Measurements from ENCODE around the gene POMZP3.
"Not testable (repeated sequence)": the region's sequence is repeated elsewhere in the genome, so short reads cannot be mapped to it uniquely, and the experiment has no call there.

The POMZP3 gene

DNA sequence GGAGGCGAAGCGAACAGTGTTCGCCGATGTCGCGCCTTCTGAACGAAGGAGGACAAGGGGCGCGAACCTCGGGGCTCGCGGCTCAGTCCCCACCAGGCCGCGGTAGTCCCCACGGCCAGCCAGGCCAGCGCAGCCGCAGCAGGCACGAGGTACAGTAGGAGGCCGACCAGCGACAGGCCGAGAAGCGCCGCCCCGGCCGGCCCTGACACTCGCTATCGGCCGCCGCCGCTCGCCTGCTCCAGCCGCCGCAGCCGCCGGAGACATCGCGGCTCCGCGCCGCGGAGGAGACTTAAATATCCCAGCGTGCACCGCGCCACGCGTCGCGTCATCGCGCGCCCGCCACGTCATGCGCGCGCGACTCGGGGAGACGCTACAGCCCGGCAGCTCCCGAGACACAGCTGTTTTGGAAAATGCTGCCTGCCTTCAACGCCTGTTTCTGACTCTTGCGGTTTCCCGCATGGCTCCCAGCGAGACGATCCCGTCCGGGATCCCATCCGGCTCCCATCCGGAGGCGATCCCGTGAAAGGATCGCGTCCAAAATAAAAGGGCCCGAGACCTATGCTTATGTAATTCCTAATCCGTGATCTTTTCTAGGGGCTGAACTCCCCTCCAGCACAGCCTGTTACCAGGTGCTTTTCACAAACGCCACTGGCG lies at the start of gene POMZP3:
TSS of gene POMZP3 (minus strand) at position 291 of the 654 bp plus-strand sequence. CDS start 1,215 bp downstream, outside the sequence.
- DNase-seq (ENCODE audit: low read depth in 2 of 2): peak in 1 of 2 donors; percentile 29

DNA sequence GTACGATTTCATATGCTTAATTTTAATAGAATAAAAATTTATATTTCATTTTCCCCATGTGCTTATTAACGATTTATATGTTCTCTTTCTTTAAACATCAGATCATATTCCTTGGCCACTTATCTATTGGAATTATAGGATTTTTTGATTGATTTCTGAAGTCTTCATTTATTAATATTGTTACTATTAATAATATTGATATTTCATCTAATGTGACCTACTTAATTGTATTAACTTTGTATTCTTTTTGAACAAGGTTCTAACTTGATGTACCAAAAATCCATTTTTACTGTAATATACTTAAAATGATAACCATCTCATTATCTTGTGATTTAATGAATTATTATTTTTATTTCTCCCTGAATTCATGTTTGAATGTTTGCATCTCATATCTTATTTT lies 48.7 kb upstream of the POMZP3 start:
- not testable (repeated sequence) for DNase-seq (ENCODE audit: low read depth in 2 of 2)

DNA sequence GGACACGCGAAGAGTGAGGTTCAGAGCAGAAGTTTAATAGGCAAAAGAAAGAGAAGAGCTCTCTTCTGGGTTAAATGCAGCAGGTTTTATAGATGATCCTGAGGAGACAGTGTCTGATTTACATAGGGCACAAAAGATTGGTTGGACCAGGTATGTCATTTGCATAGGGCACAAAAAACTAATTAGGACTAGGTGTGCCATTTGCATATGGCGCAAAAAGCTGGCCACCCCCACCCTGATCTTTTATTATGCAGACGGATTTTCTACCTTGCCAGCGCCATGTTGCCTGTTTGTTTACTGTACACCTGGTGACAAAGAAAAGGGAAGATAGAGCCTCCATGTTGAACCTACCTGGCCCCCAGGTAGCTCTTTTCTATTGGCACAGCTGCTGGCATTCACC lies 46.3 kb upstream of the POMZP3 start:
- not testable (repeated sequence) for DNase-seq (ENCODE audit: low read depth in 2 of 2)

DNA sequence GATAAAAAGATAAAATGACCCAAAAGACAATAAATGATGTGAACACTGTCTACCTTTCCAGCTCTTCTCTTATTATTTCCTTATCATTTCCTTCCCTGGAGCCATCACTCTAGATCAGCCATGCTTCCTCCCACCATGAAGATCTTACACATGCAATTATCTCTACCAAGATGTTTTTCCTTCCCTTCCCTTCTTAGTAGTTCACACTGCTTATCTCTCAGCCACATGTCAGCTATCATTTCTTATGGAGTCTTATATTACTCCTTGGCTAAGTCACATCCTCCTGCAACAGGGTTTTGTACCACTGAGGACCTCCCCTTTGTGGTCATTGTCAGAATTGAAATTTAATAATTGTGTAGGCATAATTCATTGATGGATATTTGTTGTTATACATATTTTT lies 32.1 kb upstream of the POMZP3 start:
- DNase-seq (ENCODE audit: low read depth in 2 of 2): not testable (repeated sequence)

DNA sequence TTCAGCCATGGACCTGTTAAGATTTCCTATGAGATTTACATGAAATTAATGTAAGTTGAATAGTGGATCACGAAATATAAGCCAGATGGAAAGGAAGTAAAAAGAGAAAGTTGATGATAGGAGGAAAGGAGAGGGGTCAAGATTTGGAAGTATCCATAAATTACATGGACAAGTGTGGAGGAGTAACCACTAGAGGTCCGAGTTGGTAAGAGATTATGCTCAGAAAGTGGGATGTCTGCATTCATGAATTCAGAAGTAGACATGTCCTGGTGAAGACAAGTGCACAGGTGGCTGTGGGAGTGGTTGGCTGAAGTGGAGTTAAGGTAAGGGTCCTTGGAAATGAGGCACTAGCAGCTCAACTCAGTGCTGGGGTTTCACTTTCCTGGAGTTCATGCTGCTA lies 29.3 kb upstream of the POMZP3 start:
- not testable (repeated sequence) for DNase-seq (ENCODE audit: low read depth in 2 of 2)

DNA sequence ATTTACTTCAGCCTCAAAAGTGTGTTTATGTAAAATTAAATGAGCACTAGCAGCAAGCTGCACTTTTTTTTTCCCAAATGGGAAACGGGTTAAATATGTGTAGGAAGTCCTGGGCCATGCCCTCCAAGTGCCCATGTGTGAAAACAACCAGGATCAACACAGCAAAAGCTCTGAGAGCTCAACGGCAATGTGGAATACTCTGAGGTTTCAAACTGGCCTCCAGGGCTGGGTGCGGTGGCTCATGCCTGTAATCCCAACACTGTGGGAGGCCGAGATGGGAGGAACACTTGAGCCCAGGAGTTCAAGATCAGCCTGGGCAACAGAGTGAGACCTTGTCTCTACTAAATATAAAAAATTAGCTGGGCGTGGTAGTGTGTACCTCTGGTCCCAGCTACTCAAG lies 15.5 kb upstream of the POMZP3 start:
- not testable (repeated sequence) for DNase-seq (ENCODE audit: low read depth in 2 of 2)

DNA sequence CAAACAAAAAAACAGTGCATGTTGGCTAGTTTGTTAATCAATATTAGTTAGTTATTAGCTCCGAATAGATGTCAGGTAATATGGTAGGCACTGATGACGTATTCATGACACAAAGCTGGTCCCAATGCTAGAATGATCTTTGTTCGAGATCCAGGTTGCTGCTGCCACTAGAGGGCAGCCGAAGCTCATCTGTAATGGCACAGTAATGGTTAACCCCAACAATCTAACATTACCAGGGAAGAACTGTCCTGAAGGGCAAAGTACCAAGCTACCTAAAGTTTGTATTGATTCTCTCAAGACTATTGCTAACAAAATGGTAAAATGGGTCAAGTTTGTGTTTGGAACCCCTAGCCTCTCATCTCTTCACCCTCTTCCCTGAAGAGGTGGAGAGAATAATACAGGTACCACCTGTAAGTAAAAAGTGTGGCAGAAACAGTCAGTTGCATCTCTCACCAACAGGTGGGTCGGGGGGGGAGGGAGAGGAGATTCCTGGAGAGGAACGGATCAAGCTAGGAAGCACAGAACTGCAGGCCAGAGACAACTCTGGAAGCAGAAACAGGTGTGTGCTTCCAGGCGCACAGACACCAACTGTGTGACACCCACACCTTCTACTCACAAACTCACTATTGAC lies 10.1 kb upstream of the POMZP3 start:
- not testable (repeated sequence) for DNase-seq (ENCODE audit: low read depth in 2 of 2)

DNA sequence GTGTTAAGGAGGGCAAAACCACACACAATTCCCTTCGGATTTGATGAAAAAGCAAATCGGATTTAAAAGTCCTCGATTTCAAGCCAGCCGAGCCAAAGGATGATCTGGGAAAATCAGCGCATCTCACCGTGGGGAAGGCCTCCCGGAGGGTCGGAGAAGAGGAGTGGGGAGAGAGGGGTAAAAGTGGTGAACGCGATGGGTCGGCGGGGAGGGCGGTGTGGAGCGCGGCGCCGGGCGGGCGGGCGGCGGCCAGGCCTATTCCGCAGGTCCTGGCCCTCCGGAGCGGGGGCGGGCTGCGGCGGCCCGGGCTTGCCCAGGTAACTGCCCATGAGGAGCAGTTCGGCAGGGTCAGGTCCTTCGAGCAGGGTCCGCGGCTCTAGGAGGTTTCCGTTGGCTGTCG lies 498 bp downstream of the POMZP3 start:
- DNase-seq (ENCODE audit: low read depth in 2 of 2): not testable (repeated sequence)

DNA sequence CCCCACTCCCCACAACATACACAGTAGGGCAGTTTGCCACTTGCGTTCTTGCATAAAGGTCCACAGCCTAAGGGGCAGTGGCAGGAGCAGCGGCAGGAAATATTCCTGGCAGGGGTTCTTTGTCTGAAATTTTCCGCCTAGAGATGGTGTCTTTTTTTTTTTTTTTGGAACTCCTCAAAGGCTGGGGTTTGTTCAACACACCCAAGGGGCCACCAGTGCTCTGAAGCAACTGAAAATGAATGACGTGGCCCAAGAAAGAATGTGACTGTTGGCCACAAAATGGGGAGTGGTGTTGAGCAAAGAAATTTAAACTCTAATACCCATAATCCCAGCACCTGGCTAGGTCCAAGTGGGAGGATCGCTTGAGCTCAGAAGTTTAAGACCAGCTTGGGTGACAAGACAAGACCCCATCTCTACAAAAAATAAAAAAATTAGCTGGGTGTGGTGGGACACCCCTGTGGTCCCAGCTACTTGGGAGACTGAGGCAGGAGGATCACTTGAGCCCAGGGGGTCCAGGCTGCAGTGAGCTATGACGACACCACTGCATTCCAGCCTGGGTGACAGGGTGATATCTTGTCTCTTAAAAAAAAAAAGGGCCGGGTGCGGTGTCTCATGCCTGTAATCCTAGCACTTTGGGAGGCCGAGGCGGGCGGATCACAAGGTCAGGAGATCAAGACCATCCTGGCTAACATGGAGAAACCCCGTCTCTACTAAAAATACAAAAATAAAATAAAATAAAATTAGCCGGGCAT lies 7.5 kb downstream of the POMZP3 start:
- not testable (repeated sequence) for DNase-seq (ENCODE audit: low read depth in 2 of 2)

DNA sequence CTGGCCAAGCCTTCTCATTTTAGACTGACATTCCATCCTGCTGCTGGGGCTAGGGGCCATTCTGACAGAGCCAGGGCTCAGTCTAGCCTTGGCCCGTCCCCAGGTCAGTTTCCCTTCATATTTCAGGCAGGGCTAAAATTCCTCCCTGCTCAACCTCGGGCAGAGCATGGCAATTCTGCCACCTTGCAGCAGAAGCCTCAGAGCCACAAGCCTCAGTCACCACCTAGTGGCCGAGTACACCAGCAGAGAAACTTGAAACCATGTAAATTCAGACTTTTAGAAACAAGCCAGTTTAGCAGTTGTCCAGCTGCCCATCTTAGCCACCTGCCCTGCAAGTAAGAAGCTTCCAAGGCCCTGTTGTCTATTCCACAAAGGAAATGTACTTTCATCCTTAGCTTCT lies 13.3 kb downstream of the POMZP3 start:
- DNase-seq (ENCODE audit: low read depth in 2 of 2): not testable (repeated sequence)

DNA sequence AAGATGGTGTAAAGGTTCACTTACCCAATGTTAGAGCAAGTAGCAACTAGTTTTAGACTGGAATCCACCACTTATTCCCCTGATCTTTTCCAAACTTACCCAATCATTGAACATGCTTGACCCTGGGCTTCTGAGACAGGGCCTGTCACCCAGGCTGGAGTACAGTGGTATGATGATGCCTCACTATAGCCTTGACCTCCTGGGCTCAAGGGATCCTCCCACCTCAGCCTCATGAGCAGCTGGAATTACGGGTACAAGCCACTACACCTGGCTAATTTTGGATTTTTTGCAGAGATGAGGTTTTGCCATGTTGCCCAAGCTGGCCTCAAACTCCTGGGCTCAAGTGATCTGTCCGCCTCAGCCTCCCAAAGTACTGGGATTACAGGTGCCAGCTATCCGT lies 14.8 kb downstream of the POMZP3 start:
- not testable (repeated sequence) for DNase-seq (ENCODE audit: low read depth in 2 of 2)

DNA sequence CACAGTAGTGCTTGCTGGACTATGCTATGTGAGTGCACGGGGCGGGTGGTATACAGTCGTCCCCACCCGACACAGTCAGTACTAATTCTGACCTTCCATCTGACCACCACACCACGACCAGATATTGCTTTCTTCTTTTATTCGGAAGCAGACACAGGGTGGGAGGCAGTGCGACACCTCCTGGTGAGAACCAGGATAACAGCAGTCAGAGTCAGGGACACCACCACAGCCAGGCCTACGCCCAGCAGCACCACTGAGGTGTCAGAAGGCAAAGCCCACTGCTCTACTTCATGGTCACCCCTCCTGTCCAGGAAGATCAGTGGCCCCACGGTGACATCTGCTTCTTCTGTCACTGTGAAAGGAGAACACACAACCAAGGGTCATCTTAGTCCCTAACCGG lies 17.2 kb downstream of the POMZP3 start:
- DNase-seq (ENCODE audit: low read depth in 2 of 2): not testable (repeated sequence)

DNA sequence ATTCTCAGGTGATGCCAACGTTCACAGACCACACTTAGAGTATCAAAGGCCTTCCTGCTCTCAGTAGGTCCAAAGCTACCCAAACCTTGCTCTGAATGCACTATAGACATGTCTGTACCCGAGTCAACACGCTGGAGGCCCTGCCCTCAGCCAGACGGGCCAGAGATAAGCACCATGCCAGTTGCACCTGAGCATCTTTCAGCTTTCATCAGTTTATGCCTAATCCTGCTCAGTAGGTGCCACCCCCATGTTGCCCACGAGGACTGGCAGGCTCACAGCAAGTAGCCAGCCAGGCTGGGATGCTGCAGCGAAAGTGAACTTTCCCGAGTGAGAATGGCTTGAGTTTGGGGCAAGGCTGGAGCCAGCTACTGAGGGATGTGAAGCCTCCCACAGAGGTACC lies 18.6 kb downstream of the POMZP3 start:
- DNase-seq (ENCODE audit: low read depth in 2 of 2): not testable (repeated sequence)

DNA sequence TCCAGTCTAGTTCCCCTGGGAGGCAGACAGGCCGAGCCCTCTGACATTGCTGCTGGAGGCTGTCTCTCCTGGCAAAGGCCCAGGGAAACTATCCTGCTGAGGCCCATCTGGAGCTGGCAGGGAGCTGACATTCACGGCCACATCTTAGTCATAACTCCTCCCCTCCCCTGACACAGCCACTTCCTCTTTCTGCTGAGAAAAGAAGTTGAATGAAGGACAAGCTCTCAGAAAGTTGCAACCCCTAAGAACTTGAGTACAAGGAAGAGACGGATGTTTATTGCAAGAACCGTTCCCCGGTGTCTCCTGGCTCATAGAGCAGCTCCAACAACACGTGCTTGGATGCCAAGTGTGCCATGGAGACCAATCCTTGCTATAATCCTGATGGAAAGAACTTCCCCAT lies 21.1 kb downstream of the POMZP3 start:
- peak; percentile 16 to 22 for DNase-seq (ENCODE audit: low read depth in 2 of 2)

DNA sequence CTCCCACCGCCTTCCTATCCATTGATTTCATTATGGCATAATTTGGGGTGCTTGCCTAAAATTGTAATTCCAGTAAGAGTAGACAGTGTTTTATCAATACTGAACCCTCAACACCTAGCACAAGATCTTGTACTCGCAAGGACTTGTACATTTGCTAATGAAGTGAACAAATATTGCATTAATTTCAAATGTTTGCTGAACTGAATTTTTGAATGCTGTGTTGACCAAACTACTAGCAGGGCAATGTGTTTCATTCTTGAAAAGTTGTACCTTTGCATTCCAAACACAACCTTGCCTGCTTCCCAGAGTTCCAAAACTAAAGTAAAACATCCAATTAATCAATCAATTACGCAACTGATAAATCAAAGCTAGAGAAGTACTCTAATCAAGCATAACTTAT lies 26.4 kb downstream of the POMZP3 start:
- DNase-seq (ENCODE audit: low read depth in 2 of 2): not testable (repeated sequence)

DNA sequence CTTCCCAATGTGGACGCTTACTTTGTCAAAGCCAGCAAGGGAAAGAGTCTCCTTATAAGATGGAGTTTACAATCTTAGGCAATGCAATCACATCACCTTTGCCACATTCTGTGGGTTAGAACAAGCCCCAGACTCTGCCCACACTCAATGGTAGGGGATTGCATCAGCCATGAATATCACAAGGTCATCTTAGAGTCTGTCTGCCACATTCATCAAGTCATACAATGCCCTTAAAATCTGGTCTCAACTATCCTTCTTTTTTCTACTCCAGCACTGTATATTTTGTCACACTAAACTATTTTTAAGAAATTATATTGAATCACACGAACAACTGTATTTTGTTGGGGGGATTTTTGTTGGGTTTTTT lies 27.0 kb downstream of the POMZP3 start:
- DNase-seq (ENCODE audit: low read depth in 2 of 2): not testable (repeated sequence)

DNA sequence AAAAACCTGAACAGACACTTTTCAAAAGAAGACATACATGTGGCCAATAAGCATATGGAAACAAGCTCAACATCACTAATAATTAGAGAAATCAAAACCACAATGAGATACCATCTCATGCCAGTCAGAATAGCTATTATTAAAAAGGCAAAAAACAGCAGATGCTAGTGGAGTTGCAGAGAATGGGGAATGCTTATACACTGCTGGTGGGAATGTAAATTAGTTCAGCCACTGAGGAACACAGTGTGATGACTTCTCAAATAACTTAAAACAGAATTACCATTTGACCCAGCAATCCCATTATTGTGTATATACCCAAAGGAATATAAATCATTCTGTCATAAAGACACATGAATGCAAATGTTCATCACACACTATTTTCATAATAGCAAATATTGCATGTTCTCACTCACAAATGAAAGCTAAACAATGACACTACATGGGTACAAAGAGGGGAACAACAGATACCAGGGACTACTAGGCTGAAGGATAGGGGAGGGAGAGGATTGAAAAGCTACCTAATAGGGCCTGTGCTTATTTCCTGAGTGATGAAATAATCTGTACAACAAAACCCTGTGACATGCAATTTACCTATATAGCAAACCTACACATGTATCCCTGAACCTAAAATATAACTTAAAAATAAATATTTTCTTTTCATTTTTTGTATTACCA lies 28.4 kb downstream of the POMZP3 start:
- DNase-seq (ENCODE audit: low read depth in 2 of 2): not testable (repeated sequence)

DNA sequence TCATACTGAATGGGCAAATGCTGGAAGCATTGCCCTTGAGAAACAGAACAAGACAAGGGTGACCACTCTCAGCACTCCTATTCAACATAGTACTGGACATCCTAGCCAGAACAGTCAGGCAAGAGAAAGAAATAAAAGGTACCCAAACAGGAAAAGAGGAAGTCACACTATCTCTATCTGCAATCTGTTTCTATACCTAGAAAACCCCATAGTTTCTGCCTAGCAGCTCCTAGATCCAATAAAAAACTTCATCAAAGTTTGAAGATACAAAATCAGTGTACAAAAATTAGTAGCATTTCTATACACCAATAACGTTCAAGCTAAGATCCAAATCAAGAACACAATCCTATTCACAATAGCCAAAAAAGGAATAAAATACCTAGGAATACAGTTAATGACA lies 29.8 kb downstream of the POMZP3 start:
- not testable (repeated sequence) for DNase-seq (ENCODE audit: low read depth in 2 of 2)

DNA sequence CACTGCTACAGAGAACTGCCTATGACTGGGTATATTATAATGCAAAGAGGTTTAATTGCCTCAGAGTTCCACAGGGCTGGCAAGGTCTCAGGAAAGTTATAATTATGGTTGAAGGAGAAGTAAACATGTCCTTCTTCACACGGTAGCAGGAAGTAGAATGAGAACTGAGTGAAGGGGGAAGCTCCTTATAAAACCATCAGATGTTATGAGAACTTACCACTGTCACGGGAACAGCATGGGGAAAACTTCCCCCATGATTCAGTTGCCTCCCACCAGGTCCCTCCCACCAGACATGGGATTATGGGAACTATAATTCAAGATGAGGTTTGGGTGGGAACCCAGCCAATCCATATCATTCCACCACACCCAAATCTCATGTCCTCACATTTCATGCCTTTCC lies 34.4 kb downstream of the POMZP3 start:
- DNase-seq (ENCODE audit: low read depth in 2 of 2): not testable (repeated sequence)

DNA sequence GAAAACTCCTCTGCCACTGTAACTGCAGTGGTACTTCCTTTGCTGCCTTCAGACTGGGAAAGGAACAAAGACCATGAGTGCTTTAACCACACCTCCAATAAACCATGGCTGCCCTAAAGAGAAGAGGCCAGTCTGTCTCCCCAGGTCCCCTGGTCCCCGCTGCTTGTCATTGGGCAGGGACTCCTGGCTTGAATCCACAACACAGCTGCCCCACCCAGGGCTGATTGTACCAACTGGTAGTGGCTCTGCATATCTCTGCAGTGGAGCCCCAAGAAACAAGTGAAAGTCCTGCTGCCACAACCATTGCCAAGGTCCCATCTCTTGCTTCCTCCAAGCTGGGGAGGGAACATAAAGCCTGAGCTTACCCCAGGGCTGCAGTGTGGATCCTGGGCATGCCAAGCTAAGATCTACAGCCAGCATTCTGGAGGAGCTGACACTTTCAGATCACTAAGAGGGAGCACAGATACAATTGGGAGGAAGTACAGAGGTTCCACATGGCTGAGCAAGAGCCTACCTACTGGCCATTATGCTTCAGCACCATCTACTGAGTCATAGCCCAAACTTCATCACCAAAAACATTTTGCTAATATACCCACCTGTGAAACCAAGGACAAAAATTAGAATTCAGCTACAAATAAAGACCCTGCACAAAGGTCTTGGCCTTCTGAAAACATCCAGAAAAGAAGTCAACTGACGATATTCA lies 35.3 kb downstream of the POMZP3 start:
- DNase-seq (ENCODE audit: low read depth in 2 of 2): not testable (repeated sequence)

DNA sequence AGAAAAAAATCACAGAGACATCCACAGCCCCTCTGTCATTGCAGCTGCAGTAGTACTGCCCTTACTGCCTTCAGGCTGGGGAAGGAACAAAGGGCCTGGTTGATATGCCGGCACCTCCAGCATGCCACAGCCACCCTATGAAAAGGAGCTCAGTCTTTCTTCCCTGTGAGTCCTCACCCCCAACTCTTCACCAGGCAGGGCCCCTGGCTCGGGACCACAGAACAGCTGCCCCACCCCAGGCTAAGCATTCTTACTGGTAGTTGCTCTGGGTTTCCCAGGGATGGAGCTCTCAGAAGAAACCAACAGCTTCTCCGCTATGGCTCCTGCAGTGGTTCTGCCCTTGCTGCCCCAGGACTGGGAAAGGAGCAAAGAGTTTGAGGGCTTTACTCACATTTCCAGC lies 36.0 kb downstream of the POMZP3 start:
- DNase-seq (ENCODE audit: low read depth in 2 of 2): not testable (repeated sequence)

DNA sequence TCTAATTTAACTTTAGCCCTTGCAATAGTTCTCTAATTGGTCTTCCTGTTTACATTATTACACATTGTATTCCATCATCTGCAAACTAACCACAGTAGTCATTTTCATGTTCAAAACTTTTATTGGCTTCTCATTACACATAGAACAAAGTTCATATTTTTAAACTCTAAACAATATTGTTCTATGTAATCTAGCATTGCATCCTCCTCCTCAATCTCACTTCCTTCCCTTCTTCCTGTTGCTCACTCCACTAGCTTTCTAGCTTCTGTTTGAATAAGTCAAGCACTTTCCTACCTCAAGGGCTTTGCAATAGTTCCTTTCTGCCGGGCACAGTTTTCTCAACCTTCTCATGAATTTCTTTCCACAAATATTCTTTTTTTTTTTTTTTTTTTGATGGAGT lies 38.5 kb downstream of the POMZP3 start:
- not testable (repeated sequence) for DNase-seq (ENCODE audit: low read depth in 2 of 2)

All from stimulated activated CD8-positive, alpha-beta memory T cell treated with anti-CD3 and anti-CD28 coated beads, Interleukin-15, amount 100 ng/mL, for 4 hours (primary cell).